K562 (cell line): ENCODE measurements around the gene LSM4. TPM values are rescaled to one million over a fixed set of nuclear protein-coding genes. Genes with fewer than 3 reads are reported as not detected.

Source experiments
- BCOR ChIP-seq: fragments of 450-650 bp; IDR thresholded peaks from 2 replicates; pipeline ENCODE4 v1.6.1; 2016
- BHLHE40 ChIP-seq: IDR thresholded peaks from 2 replicates; pipeline ENCODE4 v1.6.1; 2011; ENCODE audit warnings: low read length, improper control_type of control experiment
- DMBX1 ChIP-seq: fragments of 250-450 bp; sonication (Bioruptor Pico); IDR thresholded peaks from 2 replicates; pipeline ENCODE4 v1.8.0; 2022; ENCODE audit warnings: inconsistent platforms, mild to moderate bottlenecking, moderate library complexity, borderline replicate concordance
- MYBL2 ChIP-seq, 2 experiments: fragments of 450-650 bp in 1 of 2; sonication (generic) in 1 of 2; formaldehyde crosslinking in 1 of 2; IDR thresholded peaks; 2 replicates each; pipeline versions ENCODE4 v1.6.1 to v1.8.1; 2017 to 2022; ENCODE audit warnings: borderline replicate concordance in 1 of 2, inconsistent platforms in 1 of 2, low read depth in 1 of 2, mild to moderate bottlenecking in 1 of 2, missing genetic modification reagents in 1 of 2, moderate library complexity in 1 of 2
- PYGO2 ChIP-seq: fragments of 450-650 bp; IDR thresholded peaks from 2 replicates; pipeline ENCODE4 v1.6.1; 2016; ENCODE audit warnings: mild to moderate bottlenecking, missing genetic modification characterization, moderate library complexity, missing compliant biosample characterization
- SRF ChIP-seq, 2 experiments: fragments of 250-450, 450-650 bp in 1 of 2; sonication (Bioruptor Pico) in 1 of 2; sonication (generic) in 1 of 2; formaldehyde crosslinking; IDR thresholded peaks; 2 replicates each; pipeline versions ENCODE4 v1.5.0 to v1.5.1; 2020 to 2022; ENCODE audit warnings: mild to moderate bottlenecking in 1 of 2, missing genetic modification reagents in 1 of 2
- TEAD1 ChIP-seq, 2 experiments: fragments of 450-650 bp in 1 of 2; sonication (generic) in 1 of 2; formaldehyde crosslinking; IDR thresholded peaks; 2 replicates each; pipeline versions ENCODE4 v1.4.0 to v1.8.0; 2020 to 2022; ENCODE audit warnings: mild to moderate bottlenecking in 2 of 2, missing genetic modification reagents in 1 of 2
- ZBTB8A ChIP-seq: fragments of 450-650 bp; IDR thresholded peaks from 2 replicates; pipeline ENCODE4 v1.6.1; 2018; ENCODE audit warnings: mild to moderate bottlenecking, moderate library complexity; ENCODE audit not compliant: partially characterized antibody
- ZNF311 ChIP-seq: fragments of 250-450 bp; sonication (Bioruptor Pico); IDR thresholded peaks from 2 replicates; pipeline ENCODE4 v1.4.0; 2020; ENCODE audit warnings: mild to moderate bottlenecking, moderate library complexity
- ZNF347 ChIP-seq: fragments of 450-650 bp; formaldehyde crosslinking; IDR thresholded peaks from 2 replicates; pipeline ENCODE4 v1.4.0; 2020; ENCODE audit warnings: low read depth, mild to moderate bottlenecking, moderate library complexity
- ZNF589 ChIP-seq: fragments of 200-800 bp; sonication (Bioruptor generic); IDR thresholded peaks from 2 replicates; pipeline ENCODE4 v1.6.1; 2016; ENCODE audit warnings: low read depth, missing genetic modification characterization, missing compliant biosample characterization
- polyA plus RNA-seq, 8 experiments: library from polyadenylated mRNA; depleted of rRNA in 4 of 8; stranded (reverse) in 5 of 8; unstranded in 3 of 8; fragments of >200 nt; fragmentation: Nextera tagmentation in 2 of 8; fragmentation: Illumina TruSeq in 1 of 8; extraction: Ambion mirVana in 2 of 8; extraction: Trizol in 1 of 8; gene quantifications; 2 replicates each; pipeline versions ENCODE4 v1.2.1 to v1.2.3, GENCODE V29; 2011 to 2014; ENCODE audit warnings: inconsistent platforms in 1 of 8, missing spikeins in 1 of 8
- total RNA-seq, 7 experiments: library from RNA; depleted of rRNA in 6 of 7; stranded (reverse); fragments of >200 nt in 6 of 7; fragmentation: Illumina TruSeq in 2 of 7; extraction: Trizol in 2 of 7; gene quantifications; 2 replicates each; pipeline versions ENCODE4 v1.2.1 to v1.2.3, GENCODE V29; 2011 to 2021; ENCODE audit warnings: low replicate concordance in 1 of 7
- TF ChIP-seq, protein P1 (sequence below): fragments of 450-650 bp; formaldehyde crosslinking; IDR thresholded peaks from 2 replicates; pipeline ENCODE4 v1.4.0; 2020; ENCODE audit warnings: mild to moderate bottlenecking, moderate library complexity
- TF ChIP-seq, protein P2 (sequence below): IDR thresholded peaks from 2 replicates; pipeline ENCODE4 v1.6.1; 2011; ENCODE audit not compliant: insufficient read length; ENCODE audit errors: extremely low read depth
- TF ChIP-seq, protein P3 (sequence below), 2 experiments: fragments of 250-450 bp in 1 of 2; fragments of 450-650 bp in 1 of 2; sonication (Bioruptor Pico) in 1 of 2; IDR thresholded peaks; 2 replicates each; pipeline versions ENCODE4 v1.6.1 to v1.8.0; 2016 to 2021; ENCODE audit warnings: mild to moderate bottlenecking in 2 of 2, moderate library complexity in 2 of 2, missing compliant biosample characterization in 1 of 2, missing genetic modification characterization in 1 of 2
- TF ChIP-seq, protein P4 (sequence below): fragments of 450-650 bp; formaldehyde crosslinking; conservative IDR thresholded peaks from 2 replicates; pipeline ENCODE4 v1.4.0; 2022; ENCODE audit warnings: mild to moderate bottlenecking, missing genetic modification characterization

The LSM4 gene
- total and polyA plus RNA-seq, 9 of the 15 experiments (the other 6 are each of a cell fraction or from before 2014, with no cell fraction given), result 11.9 to 763 (median 202) TPM

DNA sequence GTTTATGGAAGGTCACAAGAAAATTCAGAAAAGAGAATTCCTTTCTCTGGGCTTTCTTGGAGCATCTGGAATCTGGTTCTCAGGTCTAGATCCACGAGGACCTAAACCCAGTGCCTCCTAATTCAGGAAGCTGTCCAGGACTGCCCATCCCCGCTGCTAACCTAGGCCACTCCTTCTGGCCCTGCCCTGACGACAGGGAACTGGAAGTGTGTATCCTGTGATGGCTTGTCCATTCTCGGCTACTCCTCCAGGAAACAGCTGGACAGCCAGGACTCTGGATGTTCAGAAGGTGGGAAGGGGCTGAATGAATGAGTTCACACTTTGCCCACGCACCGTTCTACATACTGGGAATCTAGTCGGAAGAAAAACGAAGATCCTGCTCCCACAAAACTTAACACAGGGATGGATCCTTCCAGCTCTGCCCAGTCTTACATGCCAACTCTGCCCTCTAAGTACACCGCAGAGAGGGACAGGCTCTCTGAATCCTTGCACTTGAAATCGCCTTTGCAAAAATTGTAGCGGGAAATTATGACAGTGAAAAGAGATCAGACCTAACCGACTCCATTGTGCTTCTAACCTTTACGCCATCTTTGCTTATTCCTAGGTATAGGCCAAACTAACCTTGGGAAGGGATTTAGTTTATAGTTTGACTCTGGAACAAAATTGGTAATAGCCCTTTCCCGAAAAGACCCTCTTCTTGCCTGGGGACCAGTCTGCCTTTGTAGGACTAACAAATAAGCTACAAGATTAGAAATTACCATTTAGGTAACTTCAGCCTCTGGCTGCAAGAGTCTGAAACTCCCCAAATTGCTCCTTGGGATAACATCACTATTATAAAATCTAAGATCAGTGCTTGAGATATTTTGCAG is 1.8 kb downstream of the LSM4 start (continued):
- peak; percentile 57; the same call in 1 of the 2 replicates for TF ChIP-seq DMBX1 (CRISPR knock-in tag)
- TF ChIP-seq MYBL2 (IDR thresholded peaks at IDR 0.05; ENCODE audit: low read depth), result no peak
- TF ChIP-seq MYBL2 (CRISPR knock-in tag; IDR thresholded peaks at IDR 0.05; ENCODE audit: borderline replicate concordance), result no peak
- TF ChIP-seq, protein P1, sequence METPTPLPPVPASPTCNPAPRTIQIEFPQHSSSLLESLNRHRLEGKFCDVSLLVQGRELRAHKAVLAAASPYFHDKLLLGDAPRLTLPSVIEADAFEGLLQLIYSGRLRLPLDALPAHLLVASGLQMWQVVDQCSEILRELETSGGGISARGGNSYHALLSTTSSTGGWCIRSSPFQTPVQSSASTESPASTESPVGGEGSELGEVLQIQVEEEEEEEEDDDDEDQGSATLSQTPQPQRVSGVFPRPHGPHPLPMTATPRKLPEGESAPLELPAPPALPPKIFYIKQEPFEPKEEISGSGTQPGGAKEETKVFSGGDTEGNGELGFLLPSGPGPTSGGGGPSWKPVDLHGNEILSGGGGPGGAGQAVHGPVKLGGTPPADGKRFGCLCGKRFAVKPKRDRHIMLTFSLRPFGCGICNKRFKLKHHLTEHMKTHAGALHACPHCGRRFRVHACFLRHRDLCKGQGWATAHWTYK (CRISPR knock-in tag), result 0 out of 2 replicates have a peak, but pooled peaks have one; percentile 37
- no peak for TF ChIP-seq BHLHE40
- TF ChIP-seq ZBTB8A, result no peak
- TF ChIP-seq TEAD1 (CRISPR knock-in tag; IDR thresholded peaks at IDR 0.05), result no peak
- no peak for TF ChIP-seq ZNF311 (CRISPR knock-in tag)
- TF ChIP-seq ZNF347 (CRISPR knock-in tag), result 0 out of 2 replicates have a peak, but pooled peaks have one; percentile 13
- TF ChIP-seq ZNF589 (CRISPR knock-in tag), result peak; percentile 59; the same call in 1 of the 2 replicates
- no peak for TF ChIP-seq SRF (CRISPR knock-in tag; IDR thresholded peaks at IDR 0.05)
- TF ChIP-seq, protein P2, sequence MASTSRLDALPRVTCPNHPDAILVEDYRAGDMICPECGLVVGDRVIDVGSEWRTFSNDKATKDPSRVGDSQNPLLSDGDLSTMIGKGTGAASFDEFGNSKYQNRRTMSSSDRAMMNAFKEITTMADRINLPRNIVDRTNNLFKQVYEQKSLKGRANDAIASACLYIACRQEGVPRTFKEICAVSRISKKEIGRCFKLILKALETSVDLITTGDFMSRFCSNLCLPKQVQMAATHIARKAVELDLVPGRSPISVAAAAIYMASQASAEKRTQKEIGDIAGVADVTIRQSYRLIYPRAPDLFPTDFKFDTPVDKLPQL, result no peak
- no peak for TF ChIP-seq BCOR
- 0 out of 2 replicates have a peak, but pooled peaks have one; percentile 25 for TF ChIP-seq PYGO2 (tag)
- TF ChIP-seq, protein P3, sequence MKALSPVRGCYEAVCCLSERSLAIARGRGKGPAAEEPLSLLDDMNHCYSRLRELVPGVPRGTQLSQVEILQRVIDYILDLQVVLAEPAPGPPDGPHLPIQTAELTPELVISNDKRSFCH (CRISPR knock-in tag; IDR thresholded peaks at IDR 0.05), result no peak
- TF ChIP-seq, protein P3 (tag; IDR thresholded peaks at IDR 0.05), result 0 out of 2 replicates have a peak, but pooled peaks have one; percentile 57
- TF ChIP-seq, protein P4, sequence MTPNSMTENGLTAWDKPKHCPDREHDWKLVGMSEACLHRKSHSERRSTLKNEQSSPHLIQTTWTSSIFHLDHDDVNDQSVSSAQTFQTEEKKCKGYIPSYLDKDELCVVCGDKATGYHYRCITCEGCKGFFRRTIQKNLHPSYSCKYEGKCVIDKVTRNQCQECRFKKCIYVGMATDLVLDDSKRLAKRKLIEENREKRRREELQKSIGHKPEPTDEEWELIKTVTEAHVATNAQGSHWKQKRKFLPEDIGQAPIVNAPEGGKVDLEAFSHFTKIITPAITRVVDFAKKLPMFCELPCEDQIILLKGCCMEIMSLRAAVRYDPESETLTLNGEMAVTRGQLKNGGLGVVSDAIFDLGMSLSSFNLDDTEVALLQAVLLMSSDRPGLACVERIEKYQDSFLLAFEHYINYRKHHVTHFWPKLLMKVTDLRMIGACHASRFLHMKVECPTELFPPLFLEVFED (CRISPR knock-in tag), result no peak
